Ecto neural progenitor cell (in vitro differentiated cells): ENCODE measurements around the gene GALNTL6.
"Not testable (repeated sequence)": the region's sequence is repeated elsewhere in the genome, so short reads cannot be mapped to it uniquely, and the experiment has no call there.

Source experiments
- DNase-seq: peaks from one replicate; pipeline ENCODE4 v3.0.0-alpha.2; 2018; ENCODE audit warnings: low spot score

GALNTL6 gene

GRCh38 chr4:172751550-172751949 is 938.3 kb downstream of the GALNTL6 start:
- DNase-seq: no peak

GRCh38 chr4:172758586-172759340 is 945.6 kb downstream of the GALNTL6 start:
- DNase-seq: no peak

- no peak for DNase-seq
Observed at GRCh38 chr4:172760512-172760911, 947.3 kb downstream of the GALNTL6 start.

DNA sequence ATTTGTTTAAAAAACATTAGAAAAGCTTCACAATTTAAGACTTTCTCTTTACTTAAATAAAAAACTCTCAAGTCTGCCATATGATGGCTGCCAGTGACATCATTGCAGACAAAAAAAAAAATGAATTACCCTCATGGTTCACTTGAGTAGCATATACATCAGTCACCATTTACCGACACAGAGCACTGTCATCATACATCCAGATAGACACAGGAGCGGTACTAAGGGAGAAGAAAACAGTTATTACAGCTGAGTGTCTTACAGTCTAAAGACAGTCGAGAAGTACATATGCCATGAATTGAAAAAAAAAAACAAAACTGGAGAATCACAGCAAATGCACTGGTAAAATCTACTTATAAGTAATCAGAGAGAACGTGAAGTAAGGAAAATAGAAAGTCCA is 949.7 kb downstream of the GALNTL6 start:
- DNase-seq: no peak

DNA sequence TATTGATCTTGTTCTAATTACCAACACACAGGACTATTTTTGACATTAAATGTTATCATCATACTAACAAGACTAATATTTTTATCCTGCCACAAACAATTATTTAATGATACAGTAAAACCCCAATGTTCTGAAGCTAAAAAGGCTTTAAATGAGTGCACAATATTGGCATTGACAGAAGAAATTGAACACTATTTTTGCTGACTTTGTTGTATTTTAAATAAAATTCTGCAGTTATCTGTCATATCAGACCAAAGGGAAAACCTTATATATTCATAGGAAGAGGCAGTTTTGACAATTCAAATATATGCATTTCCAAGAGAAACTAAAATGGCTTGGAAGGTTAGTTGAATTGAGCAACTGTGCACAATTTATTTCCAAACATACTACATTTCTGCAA is 957.6 kb downstream of the GALNTL6 start:
- DNase-seq: no peak

- DNase-seq: no peak
Observed at GRCh38 chr4:172772781-172773180, 959.6 kb downstream of the GALNTL6 start.

- no peak for DNase-seq
Observed at GRCh38 chr4:172776203-172776861, 963.1 kb downstream of the GALNTL6 start.

- DNase-seq: no peak
Observed at GRCh38 chr4:172777729-172778431, 964.7 kb downstream of the GALNTL6 start.

- no peak for DNase-seq
Observed at GRCh38 chr4:172778583-172778982, 965.4 kb downstream of the GALNTL6 start.

- DNase-seq: no peak
Observed at GRCh38 chr4:172780566-172781081, 967.4 kb downstream of the GALNTL6 start.

DNA sequence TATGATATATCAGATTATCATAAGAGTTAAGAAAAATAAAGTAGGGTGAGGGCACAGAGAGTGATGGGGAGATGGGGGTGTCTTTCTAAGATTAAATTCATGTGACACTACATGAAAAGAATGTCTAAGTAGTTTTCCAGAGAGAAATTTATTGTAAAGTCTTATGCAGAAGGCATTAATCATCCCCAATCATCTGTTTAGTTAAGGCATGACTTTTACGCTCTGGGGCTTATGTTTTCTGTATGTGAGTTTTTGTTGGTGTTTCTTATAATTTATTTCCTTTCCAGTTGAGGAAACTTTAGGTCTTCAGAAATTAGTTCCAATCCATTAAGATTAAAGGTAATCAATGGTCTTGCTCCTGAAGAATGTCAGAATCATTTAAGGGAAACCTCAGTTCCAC is 972.4 kb downstream of the GALNTL6 start:
- no peak for DNase-seq

DNA sequence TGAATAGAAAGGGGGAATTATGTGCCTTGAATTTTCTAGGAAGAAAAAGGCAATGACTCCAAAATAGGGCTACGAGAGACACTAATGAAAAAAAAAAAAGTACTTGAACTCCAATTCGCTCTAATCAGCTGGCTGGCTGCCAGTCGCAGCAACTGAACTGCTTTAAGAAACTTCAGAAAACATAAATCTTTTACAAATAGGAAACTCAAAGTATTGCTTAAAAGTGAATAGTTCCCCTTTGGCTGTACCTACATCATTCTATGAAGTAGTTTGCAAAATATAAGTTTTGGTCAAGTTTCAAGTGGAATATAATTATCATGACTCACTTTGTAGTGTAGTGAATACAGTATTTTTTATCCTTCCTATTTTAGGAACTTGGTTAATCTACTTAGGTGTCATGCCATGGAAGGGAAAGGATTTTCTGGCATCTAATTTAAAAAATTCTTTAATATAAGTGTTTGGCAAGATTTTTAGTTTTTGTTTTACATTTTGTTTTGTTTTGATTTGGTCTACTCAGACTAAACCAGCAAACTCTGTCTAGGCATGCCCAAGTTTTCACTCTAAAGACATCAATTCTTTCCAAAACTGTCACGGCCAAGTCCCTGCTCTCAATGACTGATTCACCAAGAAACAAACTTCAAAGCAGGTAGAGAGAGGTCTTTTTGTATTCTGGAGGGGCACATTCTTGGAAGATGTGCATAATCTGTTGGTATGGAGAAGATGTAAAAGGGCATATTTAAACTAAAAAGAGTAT is 973.0 kb downstream of the GALNTL6 start:
- no peak for DNase-seq

DNA sequence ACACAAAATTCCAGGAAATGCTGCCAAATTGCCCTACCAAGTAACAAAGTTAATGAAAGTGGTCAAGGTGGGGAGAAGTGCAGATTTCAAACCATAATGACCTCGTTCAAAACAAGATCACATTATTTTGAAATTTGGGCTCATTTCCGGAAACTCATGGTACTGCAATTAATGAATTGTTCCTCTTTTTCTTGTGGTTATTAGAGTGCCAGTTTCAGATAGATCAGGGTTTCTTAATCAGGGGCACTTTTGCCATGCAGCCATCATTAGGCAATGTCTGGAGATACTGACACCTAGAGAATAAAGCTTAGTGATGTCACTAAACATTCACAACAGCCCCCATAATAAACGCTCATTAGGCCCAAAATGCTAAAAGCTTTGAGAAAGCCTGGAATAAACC is 973.9 kb downstream of the GALNTL6 start:
- no peak for DNase-seq

- no peak for DNase-seq
Observed at GRCh38 chr4:172791841-172792240, 978.6 kb downstream of the GALNTL6 start.

- DNase-seq: no peak
Observed at GRCh38 chr4:172793565-172794306, 980.5 kb downstream of the GALNTL6 start.

DNA sequence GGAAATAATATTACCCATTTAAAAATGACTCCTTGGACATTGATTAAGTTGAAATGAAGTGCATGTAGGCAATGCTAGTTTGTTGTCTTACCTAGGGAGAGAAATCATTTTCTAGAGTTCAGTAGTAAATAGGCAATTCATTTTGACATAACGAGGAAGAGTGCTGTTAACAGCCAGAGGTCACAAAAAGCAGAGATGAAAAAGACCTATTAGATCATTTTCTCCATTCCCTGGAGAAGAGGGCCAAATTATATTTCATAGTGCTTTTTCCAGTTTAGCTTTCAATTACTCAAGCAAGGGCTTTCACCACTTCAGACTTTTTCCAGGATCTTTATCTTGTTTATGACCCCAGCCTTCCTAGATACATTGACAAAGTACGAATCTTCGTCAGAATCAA is 981.1 kb downstream of the GALNTL6 start:
- DNase-seq: no peak

GRCh38 chr4:172797281-172797680 is 984.1 kb downstream of the GALNTL6 start:
- DNase-seq: not testable (repeated sequence)

- no peak for DNase-seq
Observed at GRCh38 chr4:172802032-172802431, 988.8 kb downstream of the GALNTL6 start.

DNA sequence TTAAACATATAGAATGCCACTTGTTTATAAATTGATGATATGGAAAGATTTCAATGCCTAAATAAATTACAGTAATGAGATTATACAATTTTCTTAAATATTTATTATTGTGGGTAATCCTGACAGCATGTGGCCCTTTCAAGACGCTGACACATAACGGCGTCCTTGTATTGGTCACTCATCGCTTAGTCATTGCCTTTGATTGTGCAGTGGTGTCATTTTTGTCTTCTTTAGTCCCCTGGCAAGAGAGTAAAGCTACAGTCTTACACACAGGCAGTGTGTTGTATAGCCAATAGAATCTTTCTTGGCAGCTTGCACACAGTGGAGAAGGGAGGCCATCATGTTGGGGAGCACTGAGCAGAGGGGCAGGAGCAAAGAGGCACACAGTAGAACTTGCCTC is 993.6 kb downstream of the GALNTL6 start:
- DNase-seq: no peak

DNA sequence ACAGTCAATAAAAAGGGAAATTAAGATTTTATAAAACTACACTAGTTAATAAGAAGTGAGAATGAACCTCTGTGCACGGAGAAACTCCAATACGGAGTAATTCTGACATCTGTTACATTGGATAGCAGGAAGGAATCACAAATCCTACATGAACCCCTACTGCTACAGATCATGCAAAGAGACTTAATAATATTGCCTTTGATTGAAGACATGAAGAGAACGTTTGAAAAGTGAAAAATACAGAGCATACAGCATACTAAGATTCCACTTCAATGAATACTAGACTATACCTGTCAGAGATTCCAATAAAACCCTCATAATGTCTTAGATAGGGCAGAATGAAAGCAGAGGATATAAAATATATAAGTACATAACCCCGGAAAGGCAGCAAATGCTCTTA is 995.0 kb downstream of the GALNTL6 start:
- DNase-seq: no peak

GRCh38 chr4:172809319-172809718 is 996.1 kb downstream of the GALNTL6 start:
- peak; percentile 58 for DNase-seq
